Osteoblast (primary cell): ENCODE measurements around the gene CD44. TPM values are rescaled to one million over a fixed set of nuclear protein-coding genes. Genes with fewer than 3 reads are reported as not detected.

ENCODE experiments used
- DNase-seq: peaks from one replicate; pipeline ENCODE4 v3.0.0; 2011; ENCODE audit warnings: low spot score, mixed read lengths; ENCODE audit not compliant: insufficient read length; ENCODE audit errors: missing footprints
- H2AFZ ChIP-seq: 2 replicates; pipeline ENCODE4 v1.6.0; 2011; ENCODE audit warnings: mild to moderate bottlenecking, low read length
- H3K27ac ChIP-seq: 2 replicates; pipeline ENCODE4 v1.5.1; 2011; ENCODE audit warnings: mild to moderate bottlenecking, low read depth, low read length, moderate library complexity
- H3K27me3 ChIP-seq: 2 replicates; pipeline ENCODE4 v1.6.0; 2012; ENCODE audit warnings: mild to moderate bottlenecking, control low read depth, inconsistent platforms, low read length, moderate library complexity; ENCODE audit not compliant: insufficient read depth
- H3K36me3 ChIP-seq: 2 replicates; pipeline ENCODE4 v1.5.1; 2011; ENCODE audit warnings: mild to moderate bottlenecking, low read length, control low read depth, moderate library complexity; ENCODE audit not compliant: insufficient read depth
- H3K4me1 ChIP-seq: 2 replicates; pipeline ENCODE4 v1.5.1; 2011; ENCODE audit warnings: mild to moderate bottlenecking, low read length, control low read depth, moderate library complexity; ENCODE audit not compliant: insufficient read depth
- H3K4me2 ChIP-seq: 2 replicates; pipeline ENCODE4 v1.6.0; 2011; ENCODE audit warnings: mild to moderate bottlenecking, low read length; ENCODE audit not compliant: insufficient read depth
- H3K4me3 ChIP-seq: fragments of 200-600 bp; sonication (generic); 3 replicates; pipeline ENCODE4 v1.5.1; 2012; ENCODE audit warnings: mild to moderate bottlenecking, low read length, inconsistent platforms; ENCODE audit not compliant: insufficient read depth
- H3K79me2 ChIP-seq: 2 replicates; pipeline ENCODE4 v1.6.0; 2012; ENCODE audit warnings: mild to moderate bottlenecking, low read length, control low read depth, inconsistent platforms; ENCODE audit not compliant: insufficient read depth
- H3K9me3 ChIP-seq: 2 replicates; pipeline ENCODE4 v1.5.1; 2011; ENCODE audit warnings: low read depth, low read length, control low read depth
- H4K20me1 ChIP-seq: 2 replicates; pipeline ENCODE4 v1.6.0; 2012; ENCODE audit warnings: mild to moderate bottlenecking, low read length, control low read depth; ENCODE audit not compliant: insufficient read depth
- total RNA-seq: library from RNA; depleted of rRNA; stranded (reverse); fragments of >200 nt; gene quantifications from 2 replicates; pipeline ENCODE4 v1.2.3, GENCODE V29; 2012
- TF ChIP-seq, protein P1 (sequence below): IDR thresholded peaks from 2 replicates; pipeline ENCODE4 v1.5.1; 2011; ENCODE audit warnings: mild to moderate bottlenecking, low read depth, low read length, moderate library complexity; ENCODE audit errors: extremely low read depth

CD44 gene
- total RNA-seq, 1 donor: 238 TPM

DNA sequence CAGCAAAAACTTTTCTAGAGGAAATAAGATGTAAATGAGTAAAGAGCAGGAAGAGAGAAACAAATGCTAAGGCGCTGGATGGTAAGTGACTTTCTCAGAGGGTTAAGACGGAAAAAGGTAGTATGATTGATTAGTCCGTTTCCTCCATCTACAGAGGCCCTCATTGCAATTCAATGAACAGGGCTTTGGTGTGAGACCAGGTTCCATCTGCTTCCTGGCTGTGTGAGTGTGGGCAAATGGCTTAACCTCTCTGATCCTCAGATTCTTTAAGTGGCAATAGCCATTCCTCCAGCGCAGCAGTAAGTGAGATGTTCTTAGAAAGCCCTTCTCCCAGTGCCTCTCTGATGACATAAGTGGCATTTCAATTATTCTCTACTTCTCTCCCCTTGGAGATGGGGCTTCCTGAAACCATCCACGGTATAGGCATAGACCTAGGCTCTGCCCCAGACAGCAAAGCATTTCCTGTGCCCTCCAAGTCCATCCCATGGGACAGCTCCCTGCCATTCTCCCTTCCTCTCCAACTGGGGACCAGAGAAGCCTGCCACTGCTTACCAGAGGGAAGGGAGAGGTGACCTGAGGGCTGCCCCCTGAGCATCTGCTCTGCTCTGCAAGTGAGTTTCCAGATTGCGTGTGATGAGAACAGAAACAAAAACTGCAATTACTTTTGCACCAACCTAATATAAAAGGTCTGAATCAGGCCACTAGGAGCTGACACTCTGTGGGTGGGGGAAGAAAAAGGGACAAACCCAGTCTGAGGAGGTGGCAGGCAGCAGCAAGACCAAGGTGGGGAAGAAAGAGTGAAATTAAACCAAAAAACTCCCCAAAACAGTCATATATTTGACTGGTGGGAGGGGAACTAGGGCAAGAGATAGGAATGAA, 12.7 kb upstream of the CD44 start:
- Histone ChIP-seq H3K4me1 (no peaks in the 10 kb centered on the region), H3K79me2 (no peaks in the 10 kb centered on the region), H3K9me3 (no peaks in the 10 kb centered on the region), H3K36me3 (no peaks in the 10 kb centered on the region), H3K27ac (no peak overlapping the region), H3K4me3 (no peak overlapping the region), H4K20me1 (no peaks in the 10 kb centered on the region), H2AFZ (no peak overlapping the region), H3K27me3 (no peaks in the 10 kb centered on the region), H3K4me2 (no peak overlapping the region)
- DNase-seq: no peak
- TF ChIP-seq, protein P1, sequence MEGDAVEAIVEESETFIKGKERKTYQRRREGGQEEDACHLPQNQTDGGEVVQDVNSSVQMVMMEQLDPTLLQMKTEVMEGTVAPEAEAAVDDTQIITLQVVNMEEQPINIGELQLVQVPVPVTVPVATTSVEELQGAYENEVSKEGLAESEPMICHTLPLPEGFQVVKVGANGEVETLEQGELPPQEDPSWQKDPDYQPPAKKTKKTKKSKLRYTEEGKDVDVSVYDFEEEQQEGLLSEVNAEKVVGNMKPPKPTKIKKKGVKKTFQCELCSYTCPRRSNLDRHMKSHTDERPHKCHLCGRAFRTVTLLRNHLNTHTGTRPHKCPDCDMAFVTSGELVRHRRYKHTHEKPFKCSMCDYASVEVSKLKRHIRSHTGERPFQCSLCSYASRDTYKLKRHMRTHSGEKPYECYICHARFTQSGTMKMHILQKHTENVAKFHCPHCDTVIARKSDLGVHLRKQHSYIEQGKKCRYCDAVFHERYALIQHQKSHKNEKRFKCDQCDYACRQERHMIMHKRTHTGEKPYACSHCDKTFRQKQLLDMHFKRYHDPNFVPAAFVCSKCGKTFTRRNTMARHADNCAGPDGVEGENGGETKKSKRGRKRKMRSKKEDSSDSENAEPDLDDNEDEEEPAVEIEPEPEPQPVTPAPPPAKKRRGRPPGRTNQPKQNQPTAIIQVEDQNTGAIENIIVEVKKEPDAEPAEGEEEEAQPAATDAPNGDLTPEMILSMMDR: no peak

- no peak overlapping the region for H2AFZ ChIP-seq
- H3K27ac ChIP-seq: no peak overlapping the region
- no peaks in the 10 kb centered on the region for H3K4me1 ChIP-seq
- H3K79me2 ChIP-seq: no peaks in the 10 kb centered on the region
- H3K4me2 ChIP-seq: no peak overlapping the region
- H3K4me3 ChIP-seq: no peak overlapping the region
- H3K9me3 ChIP-seq: no peaks in the 10 kb centered on the region
- TF ChIP-seq, protein P1: no peak
- H4K20me1 ChIP-seq: no peaks in the 10 kb centered on the region
- peak; percentile 65 for DNase-seq
- H3K27me3 ChIP-seq: no peaks in the 10 kb centered on the region
- no peaks in the 10 kb centered on the region for H3K36me3 ChIP-seq
Observed at GRCh38 chr11:35126879-35127581, 11.9 kb upstream of the CD44 start.

DNA sequence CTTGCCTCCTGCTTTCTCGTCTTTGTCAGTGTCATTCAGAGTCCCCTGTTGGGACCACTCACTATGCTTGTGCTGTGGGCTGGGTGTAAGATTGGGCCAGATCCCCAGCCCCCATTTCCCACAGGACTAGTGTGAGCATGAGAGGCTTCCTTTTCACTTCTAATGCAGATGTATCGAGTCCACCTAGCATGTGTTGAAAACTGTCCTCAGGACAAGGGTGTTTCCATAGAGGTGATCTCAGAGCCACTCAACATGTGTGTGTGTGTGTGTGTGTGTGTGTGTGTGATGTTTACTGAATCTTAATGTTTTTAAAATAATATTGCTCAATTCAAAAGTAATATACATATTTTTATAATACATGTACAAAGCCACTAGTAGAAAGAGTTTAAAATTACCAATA, 11.4 kb upstream of the CD44 start:
- Histone ChIP-seq H3K9me3 (no peaks in the 10 kb centered on the region), H3K4me1 (no peaks in the 10 kb centered on the region), H3K27me3 (no peaks in the 10 kb centered on the region), H2AFZ (no peak overlapping the region), H3K4me2 (no peak overlapping the region), H3K4me3 (no peak overlapping the region), H3K36me3 (no peaks in the 10 kb centered on the region), H3K79me2 (no peaks in the 10 kb centered on the region), H4K20me1 (no peaks in the 10 kb centered on the region), H3K27ac (no peak overlapping the region)
- no peak for DNase-seq
- TF ChIP-seq, protein P1: no peak

DNA sequence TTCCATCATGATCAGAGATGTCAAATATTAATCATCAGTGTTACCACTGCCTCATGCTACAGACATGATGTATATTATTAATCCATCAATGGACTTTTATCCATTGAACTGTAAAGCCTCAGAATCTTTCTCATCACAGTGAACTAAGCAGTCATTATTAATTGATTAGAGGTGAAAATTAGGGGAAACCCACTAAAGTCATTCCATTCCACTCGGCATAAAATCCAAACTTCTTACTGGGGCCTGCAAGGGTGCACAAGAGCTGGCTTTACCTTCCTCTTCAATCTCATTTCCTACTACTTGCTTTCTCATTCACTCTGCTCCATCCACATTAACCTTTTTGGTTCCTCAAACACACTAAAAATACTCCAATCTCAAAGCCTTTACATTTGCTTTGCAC, 7.9 kb upstream of the CD44 start:
- DNase-seq: no peak
- H4K20me1 ChIP-seq: no peaks in the 10 kb centered on the region
- TF ChIP-seq, protein P1: no peak

More for the DNA sequence above, 7.9 kb upstream of the CD44 start:
- Histone ChIP-seq H3K27ac (no peak overlapping the region), H3K36me3 (no peaks in the 10 kb centered on the region), H3K79me2 (no peaks in the 10 kb centered on the region), H3K4me1 (peaks cover 3% of the 10 kb centered on the region), H3K4me2 (no peak overlapping the region), H3K9me3 (no peaks in the 10 kb centered on the region), H3K27me3 (no peaks in the 10 kb centered on the region), H2AFZ (no peak overlapping the region), H3K4me3 (no peak overlapping the region)
